Heart left ventricle (tissue), 13 donors: ENCODE results near the gene GRB14.

Experiments used
- POLR2A ChIP-seq, 2 donors: fragments of 450-650 bp; IDR thresholded peaks; one replicate each; pipeline ENCODE4 v1.6.1; 2017; ENCODE audit warnings: antibody characterized with exemption in 2 of 2, mild to moderate bottlenecking in 2 of 2, moderate library complexity in 2 of 2
- TF ChIP-seq, protein P1 (sequence below), 12 donors: fragments of 200-600 bp; sonication (generic) in 4 of 12; IDR thresholded peaks; one replicate each; pipeline versions ENCODE4 v1.5.0 to v1.8.0; 2018 to 2022; ENCODE audit warnings: antibody characterized with exemption in 12 of 12, mild to moderate bottlenecking in 5 of 12
- donor health status: ischemic (EF 13 %, LVEDD 7.1; RV severe dilation, severe dysfunction).
- donor health status: DM: no; HTN: yes; CAD: no.
- donor health status: DM: no; HTN: no; CAD: no.
- donor health status: ischemic (EF 25% LVEDD 6.9; RV normal size, moderate dysfunction).
- donor health status: ischemic (EF 25% LVEDD 5.7; RV mildly dilated, moderate dysfunction).
- donor health status: ischemic (EF 35%, LVEDD 5.7; RV mildly dilated, moderate dysfunction).
- donor health status: nonischemic (EF 11% LVEDD 7.7; RV severe dilation, severe dysfunction).
- donor health status: DM: yes; HTN: yes; CAD: no.
- donor health status: PGD.
- donor health status: ischemic (EF 29% LVEDD 5.4; RV normal size, mild dysfunction).
- donor health status: nonischemic (EF 23%, LVEDD 6.1; RV moderate dilation, normal function).

DNA sequence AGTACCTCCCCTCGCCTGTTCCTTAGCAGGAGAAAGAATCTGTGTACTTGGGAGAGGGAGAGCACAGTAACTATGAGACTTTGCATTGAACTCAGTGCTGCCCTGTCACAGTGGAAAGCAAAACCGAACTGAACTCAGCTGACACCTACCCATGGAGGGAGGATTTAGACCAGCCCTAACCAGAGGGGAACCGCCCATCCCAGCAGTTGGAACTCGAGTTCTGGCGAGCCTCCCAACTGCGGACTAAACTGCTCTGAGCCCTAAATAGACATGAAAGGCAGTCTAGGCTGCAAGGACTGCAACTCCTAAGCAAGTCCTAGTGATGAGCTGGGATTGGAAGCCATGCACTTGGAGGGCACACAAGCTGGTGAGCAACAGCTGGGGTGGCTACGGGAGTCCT is 110.4 kb downstream of the GRB14 start:
- TF ChIP-seq, protein P1, sequence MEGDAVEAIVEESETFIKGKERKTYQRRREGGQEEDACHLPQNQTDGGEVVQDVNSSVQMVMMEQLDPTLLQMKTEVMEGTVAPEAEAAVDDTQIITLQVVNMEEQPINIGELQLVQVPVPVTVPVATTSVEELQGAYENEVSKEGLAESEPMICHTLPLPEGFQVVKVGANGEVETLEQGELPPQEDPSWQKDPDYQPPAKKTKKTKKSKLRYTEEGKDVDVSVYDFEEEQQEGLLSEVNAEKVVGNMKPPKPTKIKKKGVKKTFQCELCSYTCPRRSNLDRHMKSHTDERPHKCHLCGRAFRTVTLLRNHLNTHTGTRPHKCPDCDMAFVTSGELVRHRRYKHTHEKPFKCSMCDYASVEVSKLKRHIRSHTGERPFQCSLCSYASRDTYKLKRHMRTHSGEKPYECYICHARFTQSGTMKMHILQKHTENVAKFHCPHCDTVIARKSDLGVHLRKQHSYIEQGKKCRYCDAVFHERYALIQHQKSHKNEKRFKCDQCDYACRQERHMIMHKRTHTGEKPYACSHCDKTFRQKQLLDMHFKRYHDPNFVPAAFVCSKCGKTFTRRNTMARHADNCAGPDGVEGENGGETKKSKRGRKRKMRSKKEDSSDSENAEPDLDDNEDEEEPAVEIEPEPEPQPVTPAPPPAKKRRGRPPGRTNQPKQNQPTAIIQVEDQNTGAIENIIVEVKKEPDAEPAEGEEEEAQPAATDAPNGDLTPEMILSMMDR (IDR thresholded peaks at IDR 0.05): no peak
- no peak for TF ChIP-seq POLR2A (IDR thresholded peaks at IDR 0.05)
